CD14-positive monocyte (primary cell): Measurements from ENCODE around the gene IRS1. TPM values are rescaled to one million over a fixed set of nuclear protein-coding genes. Genes with fewer than 3 reads are reported as not detected.

Source experiments
- DNase-seq, 3 donors: peaks; one replicate each; pipeline ENCODE4 v3.0.0-alpha.2; 2011 to 2022
- H2AFZ ChIP-seq: 2 replicates; pipeline ENCODE4 v1.6.0; 2012; ENCODE audit warnings: mild to moderate bottlenecking, low read depth, low read length, inconsistent platforms; ENCODE audit not compliant: insufficient read depth, poor library complexity, severe bottlenecking
- H3K27ac ChIP-seq, 2 donors: 1 replicate in 1 of 2; 2 replicates in 1 of 2; pipeline ENCODE4 v1.5.1; 2012 to 2013; ENCODE audit warnings: low read length in 2 of 2, control low read depth in 1 of 2, inconsistent platforms in 1 of 2, low read depth in 1 of 2, mild to moderate bottlenecking in 1 of 2
- H3K27me3 ChIP-seq, 2 donors: one replicate each; pipeline versions ENCODE4 v1.6.0 to v1.6.1; 2011 to 2013; ENCODE audit warnings: low read length in 2 of 2; ENCODE audit not compliant: control insufficient read depth in 2 of 2, insufficient read depth in 2 of 2
- H3K36me3 ChIP-seq, 2 donors: replicated peaks in 1 of 2; 1 replicate in 1 of 2; 2 replicates in 1 of 2; pipeline versions ENCODE4 v1.5.1 to v1.6.1; 2012 to 2013; ENCODE audit warnings: low read length in 2 of 2, control low read depth in 1 of 2, inconsistent platforms in 1 of 2, mild to moderate bottlenecking in 1 of 2; ENCODE audit not compliant: insufficient read depth in 2 of 2, control insufficient read depth in 1 of 2
- H3K4me1 ChIP-seq, 2 donors: 1 replicate in 1 of 2; 2 replicates in 1 of 2; pipeline versions ENCODE4 v1.5.1 to v1.6.1; 2012 to 2013; ENCODE audit warnings: low read length in 2 of 2, control low read depth in 1 of 2, inconsistent platforms in 1 of 2, mild to moderate bottlenecking in 1 of 2, moderate library complexity in 1 of 2; ENCODE audit not compliant: insufficient read depth in 2 of 2, control insufficient read depth in 1 of 2
- H3K4me2 ChIP-seq: replicated peaks from 2 replicates; pipeline ENCODE3; 2012; ENCODE audit warnings: low read length, moderate library complexity, mild to moderate bottlenecking; ENCODE audit not compliant: poor library complexity, severe bottlenecking; ENCODE audit errors: extremely low read depth
- H3K4me3 ChIP-seq, 3 experiments: fragments of 200-600 bp in 1 of 3; sonication (generic) in 1 of 3; replicated peaks in 1 of 3; 1 replicate in 2 of 3; 2 replicates in 1 of 3; pipeline ENCODE4 v1.5.1; 2011 to 2013; ENCODE audit warnings: low read length in 3 of 3, mild to moderate bottlenecking in 3 of 3, control low read depth in 2 of 3, low read depth in 2 of 3, inconsistent platforms in 1 of 3, moderate library complexity in 1 of 3
- H3K79me2 ChIP-seq: 2 replicates; pipeline ENCODE4 v1.6.0; 2012; ENCODE audit warnings: mild to moderate bottlenecking, control low read depth, inconsistent platforms, low read length, moderate library complexity; ENCODE audit not compliant: insufficient read depth
- H3K9ac ChIP-seq: 2 replicates; pipeline ENCODE4 v1.6.0; 2017; ENCODE audit warnings: low read length, mild to moderate bottlenecking; ENCODE audit not compliant: insufficient read depth, poor library complexity, severe bottlenecking
- H3K9me3 ChIP-seq, 2 donors: replicated peaks in 1 of 2; 1 replicate in 1 of 2; 2 replicates in 1 of 2; pipeline versions ENCODE4 v1.5.1 to v1.6.1; 2012 to 2013; ENCODE audit warnings: low read length in 2 of 2, control low read depth in 1 of 2; ENCODE audit not compliant: control insufficient read depth in 1 of 2, insufficient read depth in 1 of 2
- H4K20me1 ChIP-seq: 2 replicates; pipeline ENCODE4 v1.6.0; 2012; ENCODE audit warnings: mild to moderate bottlenecking, low read length, control low read depth, moderate library complexity; ENCODE audit not compliant: insufficient read depth
- H3K27ac Mint-ChIP-seq, 7 donors: one replicate each; pipeline ENCODE4 v1.8.0; 2020; ENCODE audit warnings: mild to moderate bottlenecking in 7 of 7, mixed read lengths in 7 of 7, moderate library complexity in 6 of 7, inconsistent platforms in 2 of 7
- H3K27me3 Mint-ChIP-seq, 3 donors: one replicate each; pipeline ENCODE4 v1.8.0; 2021 to 2022; ENCODE audit warnings: low read depth in 3 of 3, mild to moderate bottlenecking in 3 of 3, mixed read lengths in 3 of 3, moderate library complexity in 3 of 3, inconsistent platforms in 1 of 3
- H3K36me3 Mint-ChIP-seq, 2 donors: one replicate each; pipeline ENCODE4 v1.8.0; 2020; ENCODE audit warnings: mixed read lengths in 2 of 2, inconsistent platforms in 1 of 2, mild to moderate bottlenecking in 1 of 2
- H3K4me1 Mint-ChIP-seq: one replicate; pipeline ENCODE4 v1.8.0; 2020; ENCODE audit warnings: mild to moderate bottlenecking, mixed read lengths
- H3K4me3 Mint-ChIP-seq, 2 donors: one replicate each; pipeline ENCODE4 v1.8.0; 2020; ENCODE audit warnings: mild to moderate bottlenecking in 2 of 2, mixed read lengths in 2 of 2, moderate library complexity in 1 of 2
- H3K9me3 Mint-ChIP-seq, 7 donors: one replicate each; pipeline ENCODE4 v1.8.0; 2020 to 2022; ENCODE audit warnings: mixed read lengths in 7 of 7, mild to moderate bottlenecking in 6 of 7, moderate library complexity in 6 of 7, inconsistent platforms in 2 of 7
- WGBS: methylation state at CpG from one replicate; pipeline ENCODE4 v1.1.5; 2013; ENCODE audit warnings: missing lambda C conversion rate; ENCODE audit not compliant: insufficient coverage; 5-methylcytosine and 5-hydroxymethylcytosine counted together
- intact Hi-C, 2 donors: fragments of 100-400 bp; cut with micrococcal nuclease; formaldehyde crosslinking; loops; one replicate each; pipeline versions ENCODE4 v1.15.0 to v1.15.1; 2023
- polyA plus RNA-seq, 3 donors: library from polyadenylated mRNA; depleted of rRNA in 1 of 3; unstranded in 2 of 3; stranded (reverse) in 1 of 3; fragments of 300-500 nt in 2 of 3; fragments of >200 nt in 1 of 3; fragmentation: Illumina TruSeq in 2 of 3; gene quantifications; 1 replicate in 2 of 3; 2 replicates in 1 of 3; pipeline ENCODE4 v1.2.3, GENCODE V29; 2012 to 2021
- TF ChIP-seq, protein P1 (sequence below): fragments of 200-600 bp; IDR thresholded peaks from one replicate; pipeline ENCODE4 v1.8.0; 2022; ENCODE audit warnings: antibody characterized with exemption, mild to moderate bottlenecking

IRS1 gene
- polyA plus RNA-seq, 3 donors, result 0.10 to 0.19 TPM; not detected in 1

DNA sequence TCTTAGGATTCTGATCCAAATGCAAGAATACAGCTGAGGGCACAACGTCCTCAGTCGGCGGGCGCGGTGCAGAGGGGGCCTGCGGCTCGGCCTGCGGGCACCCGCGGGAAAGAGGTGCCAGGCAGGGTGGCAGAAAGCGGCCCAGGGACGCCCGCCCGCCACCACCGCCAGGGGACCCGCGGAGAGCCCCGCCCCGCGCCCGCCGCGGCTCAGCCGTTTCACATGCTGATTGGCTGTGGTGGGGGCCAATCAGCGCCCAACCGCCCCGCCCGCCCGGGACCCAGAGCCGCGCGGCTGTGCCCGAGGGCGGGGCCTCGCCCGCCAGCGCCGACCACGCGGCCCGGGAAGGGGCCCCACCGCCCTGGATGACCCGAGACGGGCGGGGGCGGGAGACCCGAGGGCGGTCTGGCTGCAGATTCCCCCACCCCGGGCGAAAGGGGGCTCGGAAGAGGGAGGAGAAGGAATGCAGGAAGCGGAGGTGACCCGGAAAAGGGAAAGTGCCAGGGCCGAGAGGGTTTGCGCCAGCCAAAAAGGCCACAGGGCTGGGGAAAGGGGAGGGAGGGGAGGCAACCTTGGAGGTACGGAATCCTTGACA, 8.0 kb downstream of the IRS1 start:
- H3K9me3 ChIP-seq, result no peaks in the 10 kb centered on the region
- Mint-ChIP-seq H3K27ac (peak overlapping the region; percentile 76 to 94 (median 91)), H3K27me3 (peaks cover 14 to 22% (median 18%) of the 10 kb centered on the region in 3 donors), H3K4me3 (peak overlapping the region; percentile 84 to 91), H3K4me1 (peaks cover 16% of the 10 kb centered on the region), H3K9me3 (peaks cover 2 to 11% (median 6%) of the 10 kb centered on the region in 7 donors), H3K36me3 (no peaks in the 10 kb centered on the region)
- no peaks in the 10 kb centered on the region for H3K79me2 ChIP-seq
- TF ChIP-seq, protein P1, sequence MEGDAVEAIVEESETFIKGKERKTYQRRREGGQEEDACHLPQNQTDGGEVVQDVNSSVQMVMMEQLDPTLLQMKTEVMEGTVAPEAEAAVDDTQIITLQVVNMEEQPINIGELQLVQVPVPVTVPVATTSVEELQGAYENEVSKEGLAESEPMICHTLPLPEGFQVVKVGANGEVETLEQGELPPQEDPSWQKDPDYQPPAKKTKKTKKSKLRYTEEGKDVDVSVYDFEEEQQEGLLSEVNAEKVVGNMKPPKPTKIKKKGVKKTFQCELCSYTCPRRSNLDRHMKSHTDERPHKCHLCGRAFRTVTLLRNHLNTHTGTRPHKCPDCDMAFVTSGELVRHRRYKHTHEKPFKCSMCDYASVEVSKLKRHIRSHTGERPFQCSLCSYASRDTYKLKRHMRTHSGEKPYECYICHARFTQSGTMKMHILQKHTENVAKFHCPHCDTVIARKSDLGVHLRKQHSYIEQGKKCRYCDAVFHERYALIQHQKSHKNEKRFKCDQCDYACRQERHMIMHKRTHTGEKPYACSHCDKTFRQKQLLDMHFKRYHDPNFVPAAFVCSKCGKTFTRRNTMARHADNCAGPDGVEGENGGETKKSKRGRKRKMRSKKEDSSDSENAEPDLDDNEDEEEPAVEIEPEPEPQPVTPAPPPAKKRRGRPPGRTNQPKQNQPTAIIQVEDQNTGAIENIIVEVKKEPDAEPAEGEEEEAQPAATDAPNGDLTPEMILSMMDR, result peak; percentile 38
- DNase-seq, result peak; percentile 73 to 82 (median 80)
- under 1% methylated on average over 48 of the region's 56 CpGs for WGBS
- peak overlapping the region; percentile 84 for H3K9ac ChIP-seq
- H3K27ac ChIP-seq, result peak overlapping the region; percentile 64 to 87
- no peaks in the 10 kb centered on the region for H4K20me1 ChIP-seq
- H3K36me3 ChIP-seq, result no peaks in the 10 kb centered on the region
- peak overlapping the region; percentile 57 to 77 (median 73) for H3K4me3 ChIP-seq
- intact Hi-C loops, result loop anchor here in 1 of 2 donors (5.0 kb wide), 1 partner anchor 674 kb away; no protein-coding TSS in a partner anchor
- H2AFZ ChIP-seq, result peak overlapping the region; percentile 89
- H3K27me3 ChIP-seq, result peaks cover 7% of the 10 kb centered on the region in 2 donors
- peaks cover 14 to 21% of the 10 kb centered on the region in 2 donors for H3K4me1 ChIP-seq
- peak overlapping the region; percentile 72 for H3K4me2 ChIP-seq

DNA sequence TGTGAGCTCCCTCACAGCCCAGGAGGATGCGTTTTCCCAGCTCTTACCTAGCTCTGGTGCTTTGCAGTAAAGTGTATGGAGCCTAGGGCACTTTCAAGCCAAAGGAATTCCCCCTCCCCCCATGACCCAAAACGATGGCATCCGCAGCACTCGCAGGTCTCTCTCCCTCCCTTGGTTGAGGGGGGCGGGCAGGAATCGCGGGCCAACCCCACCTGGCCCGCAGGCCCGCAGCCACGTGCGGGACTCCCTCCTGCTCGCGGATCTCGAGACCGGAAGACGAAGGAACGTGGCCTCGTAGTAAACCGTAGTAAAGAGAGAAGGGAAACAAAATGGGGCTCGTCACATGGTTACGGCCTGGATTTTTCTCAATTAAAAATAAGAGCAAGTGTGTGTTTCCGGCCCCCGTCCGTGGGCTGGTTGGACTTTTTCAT, 8.5 kb downstream of the IRS1 start:
- H4K20me1 ChIP-seq, result no peaks in the 10 kb centered on the region
- no peaks in the 10 kb centered on the region for H3K9me3 ChIP-seq
- H3K27ac Mint-ChIP-seq, result peak overlapping the region; percentile 76 to 94 (median 91)
- DNase-seq, result peak; percentile 49 to 67 (median 55)
- peak overlapping the region; percentile 72 for H3K4me2 ChIP-seq
- H3K4me3 Mint-ChIP-seq, result peak overlapping the region; percentile 84 to 91
- H3K79me2 ChIP-seq, result no peaks in the 10 kb centered on the region
- no peaks in the 10 kb centered on the region for H3K36me3 ChIP-seq
- TF ChIP-seq, protein P1, result no peak
- H3K4me3 ChIP-seq, result peak overlapping the region; percentile 31 to 77 (median 41)
- peak overlapping the region; percentile 64 to 87 for H3K27ac ChIP-seq
- peaks cover 7% of the 10 kb centered on the region in 2 donors for H3K27me3 ChIP-seq
- peaks cover 2 to 10% (median 5%) of the 10 kb centered on the region in 7 donors for H3K9me3 Mint-ChIP-seq
- intact Hi-C loops, result loop anchor here in 1 of 2 donors (5.0 kb wide), 1 partner anchor 674 kb away; no protein-coding TSS in a partner anchor
- peak overlapping the region; percentile 84 for H3K9ac ChIP-seq
- H3K36me3 Mint-ChIP-seq, result no peaks in the 10 kb centered on the region
- peaks cover 16% of the 10 kb centered on the region for H3K4me1 Mint-ChIP-seq
- peak overlapping the region; percentile 89 for H2AFZ ChIP-seq
- peaks cover 10 to 18% (median 14%) of the 10 kb centered on the region in 3 donors for H3K27me3 Mint-ChIP-seq
- H3K4me1 ChIP-seq, result peaks cover 14 to 21% of the 10 kb centered on the region in 2 donors
- 0% methylated on average over 23 of the region's 24 CpGs for WGBS
